HepG2 (cell line): ENCODE data around the gene GFPT2. TPM values are rescaled to one million over a fixed set of nuclear protein-coding genes. Genes with fewer than 3 reads are reported as not detected.

Experiments
- ATAC-seq: fragments of 200-7000 bp; cut with Tn5 transposase; 3 replicates; pipeline ENCODE4 v1.9.1; 2020; ENCODE audit warnings: mild to moderate bottlenecking, moderate library complexity
- BruUV-seq: library from RNA; stranded (reverse); fragments of 400-500 nt; replicated peaks from 2 replicates; lab custom pipeline; 2021; lab: Mats Ljungman, UMichigan
- CTCF ChIA-PET: fragments of 300-600 bp; formaldehyde crosslinking; extraction: SDS; loops from one replicate; lab custom pipeline; 2021; ENCODE audit warnings: low total read pairs, inconsistent platforms, low intra/inter-chr PET ratio; lab: Yijun Ruan, JAX
- POLR2A ChIA-PET: fragments of 350-600 bp; sonication (Branson Sonifier 250); formaldehyde crosslinking; loops from one replicate; lab custom pipeline; 2020; ENCODE audit warnings: antibody characterized with exemption, inconsistent platforms; lab: Yijun Ruan, JAX
- DNase-seq: peaks from one replicate; pipeline ENCODE4 v3.0.0-alpha.2; 2015; ENCODE audit warnings: low spot score
- FAIRE-seq: peaks from 3 replicates; lab custom pipeline; 2011; peaks lifted over from hg19 to GRCh38; lab: Jason Lieb, UNC
- H2AFZ ChIP-seq: one replicate; pipeline ENCODE4 v1.6.1; 2011; ENCODE audit warnings: low read length, inconsistent platforms
- H3K27ac ChIP-seq: fragments of 300-600 bp; 3 replicates; pipeline ENCODE4 v1.8.0; 2011; ENCODE audit warnings: mixed run types, mild to moderate bottlenecking, mixed read lengths, low read length, inconsistent platforms; ENCODE audit not compliant: insufficient read depth; ENCODE audit errors: extremely low read length
- H3K27me3 ChIP-seq, 2 experiments: fragments of 200-600 bp in 1 of 2; 2 replicates in 1 of 2; 3 replicates in 1 of 2; pipeline versions ENCODE4 v1.6.0 to v1.8.0; 2011; ENCODE audit warnings: low read length in 2 of 2, mild to moderate bottlenecking in 2 of 2, moderate library complexity in 2 of 2, inconsistent platforms in 1 of 2; ENCODE audit not compliant: insufficient read depth in 2 of 2, control insufficient read depth in 1 of 2
- H3K36me3 ChIP-seq, 2 experiments: fragments of 200-600 bp in 1 of 2; replicated peaks in 1 of 2; 2 replicates in 1 of 2; 3 replicates in 1 of 2; pipeline versions ENCODE4 v1.5.1 to v1.8.0; 2011; ENCODE audit warnings: low read length in 2 of 2, inconsistent platforms in 1 of 2; ENCODE audit not compliant: insufficient read depth in 2 of 2, control insufficient read depth in 1 of 2
- H3K4me1 ChIP-seq: 2 replicates; pipeline ENCODE4 v1.5.1; 2012; ENCODE audit warnings: low read length, inconsistent platforms; ENCODE audit not compliant: insufficient read depth
- H3K4me2 ChIP-seq: 2 replicates; pipeline ENCODE4 v1.6.0; 2011; ENCODE audit warnings: low read depth, low read length, inconsistent platforms
- H3K4me3 ChIP-seq, 3 experiments: fragments of 200-600 bp in 1 of 3; sonication (generic), shearing (Covaris generic) in 1 of 3; replicated peaks in 1 of 3; 2 replicates each; pipeline ENCODE4 v1.5.1; 2011 to 2016; ENCODE audit warnings: low read length in 3 of 3, inconsistent platforms in 2 of 3, low read depth in 2 of 3, mild to moderate bottlenecking in 2 of 3, control low read depth in 1 of 3, mixed read lengths in 1 of 3; ENCODE audit not compliant: insufficient read depth in 1 of 3
- H3K79me2 ChIP-seq: one replicate; pipeline ENCODE4 v1.6.1; 2011; ENCODE audit warnings: low read length, inconsistent platforms; ENCODE audit not compliant: insufficient read depth
- H3K9ac ChIP-seq: 2 replicates; pipeline ENCODE4 v1.6.0; 2011; ENCODE audit warnings: mild to moderate bottlenecking, low read depth, low read length, inconsistent platforms; ENCODE audit not compliant: insufficient read depth
- H3K9me3 ChIP-seq: 2 replicates; pipeline ENCODE4 v1.5.1; 2012; ENCODE audit warnings: mild to moderate bottlenecking, low read length
- H4K20me1 ChIP-seq: 2 replicates; pipeline ENCODE4 v1.6.0; 2011; ENCODE audit warnings: inconsistent platforms, mild to moderate bottlenecking, low read length, moderate library complexity; ENCODE audit not compliant: insufficient read depth
- MED1 ChIP-seq: sonication (generic); formaldehyde crosslinking; IDR thresholded peaks from 2 replicates; pipeline ENCODE4 v1.4.0; 2020; ENCODE audit warnings: missing genetic modification reagents
- SRSF4 ChIP-seq: fragments of 200-400 bp; formaldehyde crosslinking; IDR thresholded peaks from one replicate; pipeline ENCODE4 v1.6.1; 2018; ENCODE audit warnings: mild to moderate bottlenecking, low read depth, low read length, moderate library complexity; ENCODE audit not compliant: poor library complexity, severe bottlenecking
- STAG1 ChIP-seq: sonication (generic); formaldehyde crosslinking; IDR thresholded peaks from 2 replicates; pipeline ENCODE4 v1.4.0; 2020; ENCODE audit warnings: missing genetic modification reagents
- ZNF18 ChIP-seq: sonication (generic); formaldehyde crosslinking; IDR thresholded peaks from 2 replicates; pipeline ENCODE4 v1.8.0; 2022; ENCODE audit warnings: mild to moderate bottlenecking, missing genetic modification reagents; ENCODE audit not compliant: insufficient replicate concordance
- ZNF20 ChIP-seq: sonication (generic); formaldehyde crosslinking; IDR thresholded peaks from 2 replicates; pipeline ENCODE4 v1.4.0; 2020; ENCODE audit warnings: mild to moderate bottlenecking, moderate library complexity, missing genetic modification reagents
- ZNF605 ChIP-seq: sonication (generic); formaldehyde crosslinking; IDR thresholded peaks from 2 replicates; pipeline ENCODE4 v1.8.0; 2022; ENCODE audit warnings: mild to moderate bottlenecking, missing genetic modification reagents
- WGBS: methylation state at CpG from one replicate; pipeline ENCODE4 v1.1.6; 2017; ENCODE audit warnings: low lambda C conversion rate; 5-methylcytosine and 5-hydroxymethylcytosine counted together
- in situ Hi-C: cut with HindIII; loops from 2 replicates; pipeline ENCODE4 v1.10.0; 2017; ENCODE audit warnings: low pct_unique_long_range_greater_than_20kb; ENCODE audit not compliant: extremely low pct_ligation_motif_present
- intact Hi-C: fragments of 100-400 bp; cut with micrococcal nuclease; formaldehyde crosslinking; loops from one replicate; pipeline ENCODE4 v1.10.0; 2022; ENCODE audit not compliant: unreplicated experiment
- polyA plus RNA-seq, 8 experiments: library from polyadenylated mRNA; depleted of rRNA in 3 of 8; stranded (reverse) in 7 of 8; unstranded in 1 of 8; fragments of >200 nt; fragmentation: Illumina TruSeq in 4 of 8; extraction: Trizol in 4 of 8; gene quantifications; 2 replicates each; pipeline versions ENCODE4 v1.2.1 to v1.2.3, GENCODE V29; 2011 to 2016; ENCODE audit warnings: low read depth in 4 of 8, missing spikeins in 1 of 8, mixed read lengths in 1 of 8; ENCODE audit not compliant: insufficient read depth in 1 of 8
- total RNA-seq, 5 experiments: library from RNA; depleted of rRNA; stranded (reverse); fragments of >200 nt; fragmentation: Illumina TruSeq; extraction: Trizol; gene quantifications; 2 replicates each; pipeline ENCODE4 v1.2.3, GENCODE V29; 2016; ENCODE audit warnings: low read depth in 1 of 5
- TF ChIP-seq, protein P1 (sequence below): sonication (generic); formaldehyde crosslinking; IDR thresholded peaks from 2 replicates; pipeline ENCODE4 v1.8.0; 2022; ENCODE audit warnings: missing genetic modification reagents, low read depth, mild to moderate bottlenecking, borderline replicate concordance
- TF ChIP-seq, protein P2 (sequence below): sonication (generic); formaldehyde crosslinking; IDR thresholded peaks from 2 replicates; pipeline ENCODE4 v1.5.0; 2020; ENCODE audit warnings: mild to moderate bottlenecking, missing genetic modification reagents, moderate library complexity

GFPT2 gene
- total and polyA plus RNA-seq, 2 of the 13 experiments (the other 11 are each of a cell fraction or from before 2014, with no cell fraction given), result 0.18 TPM

GRCh38 chr5:180371949-180372348 is 18.8 kb upstream of the GFPT2 start (continued):
- no peak for TF ChIP-seq ZNF18
- TF ChIP-seq ZNF20, result no peak

- H3K4me1 ChIP-seq, result no peaks in the 10 kb centered on the region
- ATAC-seq (peak; percentile 42; the same call in 2 of the 3 replicates), DNase-seq (no peak), FAIRE-seq (no peak)
- ChIA-PET POLR2A (no interaction called here), CTCF (no interaction called here)
- H3K27me3 ChIP-seq, result peaks cover 6 to 38% of the 10 kb centered on the region in 2 experiments; a peak in 3 of 5 replicates
- H4K20me1 ChIP-seq, result no peaks in the 10 kb centered on the region
- peak; percentile 32; the same call in 1 of the 2 replicates for TF ChIP-seq STAG1 (CRISPR knock-in tag)
- TF ChIP-seq ZNF605 (CRISPR knock-in tag), result no peak
- TF ChIP-seq, protein P1, sequence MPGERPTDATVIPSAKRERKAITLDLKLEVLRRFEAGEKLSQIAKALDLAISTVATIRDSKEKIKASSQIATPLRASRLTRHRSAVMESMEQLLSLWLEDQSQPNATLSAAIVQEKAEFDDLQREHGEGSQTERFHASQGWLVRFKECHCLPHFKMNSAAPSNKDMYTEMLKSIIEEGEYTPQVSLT (CRISPR knock-in tag), result no peak
- no peak for TF ChIP-seq SRSF4
- TF ChIP-seq, protein P2, sequence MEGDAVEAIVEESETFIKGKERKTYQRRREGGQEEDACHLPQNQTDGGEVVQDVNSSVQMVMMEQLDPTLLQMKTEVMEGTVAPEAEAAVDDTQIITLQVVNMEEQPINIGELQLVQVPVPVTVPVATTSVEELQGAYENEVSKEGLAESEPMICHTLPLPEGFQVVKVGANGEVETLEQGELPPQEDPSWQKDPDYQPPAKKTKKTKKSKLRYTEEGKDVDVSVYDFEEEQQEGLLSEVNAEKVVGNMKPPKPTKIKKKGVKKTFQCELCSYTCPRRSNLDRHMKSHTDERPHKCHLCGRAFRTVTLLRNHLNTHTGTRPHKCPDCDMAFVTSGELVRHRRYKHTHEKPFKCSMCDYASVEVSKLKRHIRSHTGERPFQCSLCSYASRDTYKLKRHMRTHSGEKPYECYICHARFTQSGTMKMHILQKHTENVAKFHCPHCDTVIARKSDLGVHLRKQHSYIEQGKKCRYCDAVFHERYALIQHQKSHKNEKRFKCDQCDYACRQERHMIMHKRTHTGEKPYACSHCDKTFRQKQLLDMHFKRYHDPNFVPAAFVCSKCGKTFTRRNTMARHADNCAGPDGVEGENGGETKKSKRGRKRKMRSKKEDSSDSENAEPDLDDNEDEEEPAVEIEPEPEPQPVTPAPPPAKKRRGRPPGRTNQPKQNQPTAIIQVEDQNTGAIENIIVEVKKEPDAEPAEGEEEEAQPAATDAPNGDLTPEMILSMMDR (CRISPR knock-in tag), result peak; percentile 37; the same call in 1 of the 2 replicates
- no peak for TF ChIP-seq MED1 (CRISPR knock-in tag)
- H3K9ac ChIP-seq, result no peak overlapping the region
- no peaks in the 10 kb centered on the region for H3K9me3 ChIP-seq
- no peaks in the 10 kb centered on the region for H3K36me3 ChIP-seq
- no peak overlapping the region for H3K4me3 ChIP-seq
- no peak overlapping the region for H3K27ac ChIP-seq
- in situ Hi-C loops (no loop called here), intact Hi-C loops (no loop called here)
- no TSS peak for BruUV-seq
- H3K4me2 ChIP-seq, result no peak overlapping the region
- 74% methylated on average over 17 of the region's 24 CpGs for WGBS
- no peak overlapping the region for H2AFZ ChIP-seq
- no peaks in the 10 kb centered on the region for H3K79me2 ChIP-seq
Observed at GRCh38 chr5:180370861-180371641, 17.9 kb upstream of the GFPT2 start.
